Fibroblast of lung (primary cell): ENCODE results near the gene POLR1E. TPM values are rescaled to one million over a fixed set of nuclear protein-coding genes. Genes with fewer than 3 reads are reported as not detected.
A peak's percentile ranks its signal among the peaks of the same experiment; 100 is the strongest.
"Not testable (repeated sequence)": the region's sequence is repeated elsewhere in the genome, so short reads cannot be mapped to it uniquely, and the experiment has no call there.

Source experiments
- DNase-seq, 2 donors: peaks; one replicate each; pipeline versions ENCODE4 v3.0.0 to v3.0.0-alpha.2; 2010; ENCODE audit warnings: low read depth in 2 of 2
- H2AFZ ChIP-seq: 2 replicates; pipeline ENCODE4 v1.5.1; 2012; ENCODE audit warnings: low read length, control low read depth, inconsistent platforms
- H3K27ac ChIP-seq: 2 replicates; pipeline ENCODE4 v1.5.1; 2011; ENCODE audit warnings: low read length, control low read depth; ENCODE audit not compliant: insufficient read depth
- H3K27me3 ChIP-seq: 2 replicates; pipeline ENCODE4 v1.5.1; 2011; ENCODE audit warnings: mild to moderate bottlenecking, low read length; ENCODE audit not compliant: control insufficient read depth, insufficient read depth
- H3K36me3 ChIP-seq: 2 replicates; pipeline ENCODE4 v1.5.1; 2011; ENCODE audit warnings: low read length; ENCODE audit not compliant: control insufficient read depth, insufficient read depth
- H3K4me1 ChIP-seq: 2 replicates; pipeline ENCODE4 v1.5.1; 2011; ENCODE audit warnings: low read length; ENCODE audit not compliant: control insufficient read depth, insufficient read depth; ENCODE audit errors: extremely low read depth
- H3K4me2 ChIP-seq: 2 replicates; pipeline ENCODE4 v1.5.1; 2011; ENCODE audit warnings: low read length, control low read depth; ENCODE audit not compliant: insufficient read depth; ENCODE audit errors: extremely low read depth
- H3K4me3 ChIP-seq, 4 experiments: fragments of 200-600 bp in 1 of 4; sonication (generic) in 1 of 4; replicated peaks in 1 of 4; 2 replicates each; pipeline ENCODE4 v1.5.1; 2011 to 2016; ENCODE audit warnings: low read length in 4 of 4, low read depth in 3 of 4, mild to moderate bottlenecking in 3 of 4, control low read depth in 2 of 4, inconsistent platforms in 1 of 4, mixed read lengths in 1 of 4; ENCODE audit not compliant: insufficient read depth in 1 of 4; ENCODE audit errors: control extremely low read depth in 1 of 4
- H3K79me2 ChIP-seq: 2 replicates; pipeline ENCODE4 v1.5.1; 2012; ENCODE audit warnings: mild to moderate bottlenecking, low read length, inconsistent platforms; ENCODE audit not compliant: control insufficient read depth, insufficient read depth
- H3K9ac ChIP-seq: 2 replicates; pipeline ENCODE4 v1.5.1; 2011; ENCODE audit warnings: mild to moderate bottlenecking, low read length, control low read depth; ENCODE audit not compliant: insufficient read depth
- H3K9me3 ChIP-seq: 2 replicates; pipeline ENCODE4 v1.5.1; 2012; ENCODE audit warnings: low read depth, low read length; ENCODE audit not compliant: control insufficient read depth, insufficient read depth
- H4K20me1 ChIP-seq: 2 replicates; pipeline ENCODE4 v1.5.1; 2011; ENCODE audit warnings: low read length; ENCODE audit not compliant: control insufficient read depth, insufficient read depth; ENCODE audit errors: extremely low read depth
- EZH2 ChIP-seq: IDR thresholded peaks from 2 replicates; pipeline ENCODE4 v1.5.1; 2012; ENCODE audit warnings: low read length, control low read depth, mild to moderate bottlenecking; ENCODE audit errors: missing control alignments
- polyA plus RNA-seq, 2 donors: library from polyadenylated mRNA; depleted of rRNA in 1 of 2; stranded (reverse) in 1 of 2; unstranded in 1 of 2; fragments of >200 nt; gene quantifications; 2 replicates each; pipeline ENCODE4 v1.2.1, GENCODE V29; 2011 to 2012; ENCODE audit warnings: missing spikeins in 1 of 2
- total RNA-seq: library from RNA; depleted of rRNA; stranded (reverse); fragments of >200 nt; gene quantifications from 2 replicates; pipeline ENCODE4 v1.2.1, GENCODE V29; 2014
- TF ChIP-seq, protein P1 (sequence below), 2 donors: IDR thresholded peaks in 1 of 2; conservative IDR thresholded peaks in 1 of 2; 1 replicate in 1 of 2; 2 replicates in 1 of 2; pipeline ENCODE4 v1.5.1; 2011 to 2012; ENCODE audit warnings: low read length in 2 of 2, control low read depth in 1 of 2, inconsistent platforms in 1 of 2, low read depth in 1 of 2, mild to moderate bottlenecking in 1 of 2

The POLR1E gene
- total and polyA plus RNA-seq, 2 donors (not counting 1 experiment from before 2014, with no cell fraction given): 30.9 to 31.7 TPM

- H3K4me3 ChIP-seq: peak within 1 kb of the TSS; percentile 93 to 98 (median 96)
- peak within 1 kb of the TSS; percentile 99 for H3K9ac ChIP-seq
- H3K36me3 ChIP-seq: no peaks in the 10 kb centered on the region
- DNase-seq: peak; percentile 100
- peaks cover 8% of the 10 kb centered on the region for H3K4me1 ChIP-seq
- H3K27me3 ChIP-seq: no peaks in the 10 kb centered on the region
- no peaks in the 10 kb centered on the region for H4K20me1 ChIP-seq
- peak within 1 kb of the TSS; percentile 99 for H3K27ac ChIP-seq
- peak within 1 kb of the TSS; percentile 89 for H2AFZ ChIP-seq
- no peaks in the 10 kb centered on the region for H3K9me3 ChIP-seq
- peaks cover 39% of the 10 kb centered on the region for H3K79me2 ChIP-seq
- peak within 1 kb of the TSS; percentile 99 for H3K4me2 ChIP-seq
- TF ChIP-seq EZH2: no peak
- TF ChIP-seq, protein P1, sequence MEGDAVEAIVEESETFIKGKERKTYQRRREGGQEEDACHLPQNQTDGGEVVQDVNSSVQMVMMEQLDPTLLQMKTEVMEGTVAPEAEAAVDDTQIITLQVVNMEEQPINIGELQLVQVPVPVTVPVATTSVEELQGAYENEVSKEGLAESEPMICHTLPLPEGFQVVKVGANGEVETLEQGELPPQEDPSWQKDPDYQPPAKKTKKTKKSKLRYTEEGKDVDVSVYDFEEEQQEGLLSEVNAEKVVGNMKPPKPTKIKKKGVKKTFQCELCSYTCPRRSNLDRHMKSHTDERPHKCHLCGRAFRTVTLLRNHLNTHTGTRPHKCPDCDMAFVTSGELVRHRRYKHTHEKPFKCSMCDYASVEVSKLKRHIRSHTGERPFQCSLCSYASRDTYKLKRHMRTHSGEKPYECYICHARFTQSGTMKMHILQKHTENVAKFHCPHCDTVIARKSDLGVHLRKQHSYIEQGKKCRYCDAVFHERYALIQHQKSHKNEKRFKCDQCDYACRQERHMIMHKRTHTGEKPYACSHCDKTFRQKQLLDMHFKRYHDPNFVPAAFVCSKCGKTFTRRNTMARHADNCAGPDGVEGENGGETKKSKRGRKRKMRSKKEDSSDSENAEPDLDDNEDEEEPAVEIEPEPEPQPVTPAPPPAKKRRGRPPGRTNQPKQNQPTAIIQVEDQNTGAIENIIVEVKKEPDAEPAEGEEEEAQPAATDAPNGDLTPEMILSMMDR (conservative IDR thresholded peaks at IDR 0.05 in 1 of 2, IDR thresholded peaks at IDR 0.05 in 1 of 2; ENCODE audit: low read depth in 1 of 2, low read length in 2 of 2): no peak
Observed at GRCh38 chr9:37465249-37466036, 20.3 kb upstream of the POLR1E start, which contains the start of gene ZBTB5. Gene ZBTB5 (minus strand): TSS chr9:37465450. CDS start chr9:37442551, 22,899 bp downstream.

DNA sequence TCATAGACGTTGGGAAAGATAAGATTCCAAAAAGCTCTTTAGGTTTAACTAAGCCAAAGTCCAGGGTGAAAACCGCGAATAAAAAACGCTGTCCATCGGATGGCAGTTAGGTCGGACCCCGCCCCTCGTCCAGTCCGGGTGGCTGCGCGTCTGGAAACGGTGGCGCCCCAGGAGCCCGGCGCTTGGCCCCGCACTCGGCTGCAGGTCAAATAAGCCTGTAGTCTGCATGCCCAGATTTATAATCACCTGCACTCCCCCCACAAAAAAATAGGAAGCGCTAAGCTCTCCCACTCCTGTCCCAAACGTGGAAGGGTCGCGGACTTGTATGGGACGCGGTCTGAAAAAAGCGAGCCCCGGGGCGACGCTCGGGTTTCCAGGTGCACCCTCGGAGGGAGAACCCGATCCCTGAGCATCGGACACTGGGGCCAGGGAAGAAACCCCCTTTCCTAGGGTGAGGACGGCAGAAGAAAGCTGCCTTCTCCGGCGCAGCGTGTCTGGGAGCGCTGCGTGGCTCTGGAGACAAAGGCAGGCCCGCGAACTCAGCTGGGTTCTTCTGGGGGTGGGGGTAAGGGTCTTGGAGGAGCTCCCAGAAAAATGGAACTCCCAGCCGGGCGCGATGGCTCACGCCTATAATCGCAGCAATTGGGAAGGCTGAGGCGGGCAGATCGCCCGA is 19.6 kb upstream of the POLR1E start:
- H3K27me3 ChIP-seq: no peaks in the 10 kb centered on the region
- peak; percentile 81 to 85 for DNase-seq
- H4K20me1 ChIP-seq: no peaks in the 10 kb centered on the region
- peaks cover 33% of the 10 kb centered on the region for H3K79me2 ChIP-seq
- peak overlapping the region; percentile 77 for H3K9ac ChIP-seq
- no peaks in the 10 kb centered on the region for H3K36me3 ChIP-seq
- no peak for TF ChIP-seq EZH2
- TF ChIP-seq, protein P1 (conservative IDR thresholded peaks at IDR 0.05 in 1 of 2, IDR thresholded peaks at IDR 0.05 in 1 of 2; ENCODE audit: low read depth in 1 of 2, low read length in 2 of 2): no peak
- H3K4me2 ChIP-seq: peak overlapping the region; percentile 99
- H3K27ac ChIP-seq: peak overlapping the region; percentile 93
- no peaks in the 10 kb centered on the region for H3K9me3 ChIP-seq
- H2AFZ ChIP-seq: peak overlapping the region; percentile 88
- peak overlapping the region; percentile 69 to 93 (median 74) for H3K4me3 ChIP-seq
- H3K4me1 ChIP-seq: peaks cover 8% of the 10 kb centered on the region

GRCh38 chr9:37467530-37467929 is 18.2 kb upstream of the POLR1E start:
- DNase-seq, H3K27ac ChIP-seq, H3K4me2 ChIP-seq, H3K4me3 ChIP-seq, H4K20me1 ChIP-seq, H2AFZ ChIP-seq, H3K36me3 ChIP-seq, H3K9ac ChIP-seq, H3K9me3 ChIP-seq, H3K27me3 ChIP-seq, H3K4me1 ChIP-seq: not testable (repeated sequence)
- H3K79me2 ChIP-seq: peaks cover 22% of the 10 kb centered on the region
